GM21717 (cell line): ENCODE measurements around the gene SMAGP.
"Not testable (repeated sequence)": the region's sequence is repeated elsewhere in the genome, so short reads cannot be mapped to it uniquely, and the experiment has no call there.

Experiments
- ATAC-seq: cut with Tn5 transposase; IDR thresholded peaks from one replicate; pipeline ENCODE4 v1.9.1; 2021; ENCODE audit warnings: mild to moderate bottlenecking, moderate library complexity; ENCODE audit not compliant: unreplicated experiment

The SMAGP gene

GRCh38 chr12:51227112-51227511, 43.1 kb downstream of the SMAGP start:
- not testable (repeated sequence) for ATAC-seq

- ATAC-seq = no peak
These were observed 44.4 kb downstream of the SMAGP start for GRCh38 chr12:51225771-51226170.

GRCh38 chr12:51225234-51225633, 45.0 kb downstream of the SMAGP start:
- no peak for ATAC-seq

- ATAC-seq = no peak
These were observed 45.6 kb downstream of the SMAGP start for GRCh38 chr12:51224625-51225024.

GRCh38 chr12:51222461-51222860, 47.8 kb downstream of the SMAGP start:
- ATAC-seq = no peak

GRCh38 chr12:51219857-51220256, 50.4 kb downstream of the SMAGP start:
- not testable (repeated sequence) for ATAC-seq

- no peak for ATAC-seq
These were observed 50.9 kb downstream of the SMAGP start for GRCh38 chr12:51219322-51219721.

GRCh38 chr12:51218607-51219161, 51.5 kb downstream of the SMAGP start:
- no peak for ATAC-seq

- no peak for ATAC-seq
These were observed 52.1 kb downstream of the SMAGP start, which contains the start of gene POU6F1 for GRCh38 chr12:51217968-51218606. Gene POU6F1, minus strand, starts transcription at chr12:51218062. Its CDS starts 11,226 bp downstream, at chr12:51206836.

- no peak for ATAC-seq
These were observed 52.9 kb downstream of the SMAGP start for GRCh38 chr12:51217133-51217967.

GRCh38 chr12:51216642-51217041, 53.6 kb downstream of the SMAGP start:
- ATAC-seq = no peak

- no peak for ATAC-seq
These were observed 55.3 kb downstream of the SMAGP start for GRCh38 chr12:51214895-51215294.

GRCh38 chr12:51210690-51211395, 59.4 kb downstream of the SMAGP start:
- ATAC-seq = no peak

GRCh38 chr12:51209259-51209658, 61.0 kb downstream of the SMAGP start:
- no peak for ATAC-seq

- ATAC-seq = no peak
These were observed 62.1 kb downstream of the SMAGP start for GRCh38 chr12:51208016-51208660.

- ATAC-seq = no peak
These were observed 64.9 kb downstream of the SMAGP start for GRCh38 chr12:51205350-51205749.

- no peak for ATAC-seq
These were observed 67.5 kb downstream of the SMAGP start for GRCh38 chr12:51202718-51203117.

- no peak for ATAC-seq
These were observed 69.4 kb downstream of the SMAGP start for GRCh38 chr12:51200806-51201205.

GRCh38 chr12:51200156-51200555, 70.1 kb downstream of the SMAGP start:
- ATAC-seq = no peak

- ATAC-seq = no peak
These were observed 70.8 kb downstream of the SMAGP start for GRCh38 chr12:51199366-51199945.
